HepG2 (cell line): Measurements from ENCODE around the gene KCNA4.

Experiments
- CEBPB ChIP-seq: IDR thresholded peaks from 2 replicates; pipeline ENCODE4 v1.6.1; 2011; ENCODE audit warnings: low read depth, low read length, improper control_type of control experiment, borderline replicate concordance
- CHD4 ChIP-seq: fragments of 200-600 bp; sonication (generic); IDR thresholded peaks from 2 replicates; pipeline ENCODE4 v1.7.0; 2017; ENCODE audit warnings: mild to moderate bottlenecking, low read length, borderline replicate concordance
- JUN ChIP-seq: sonication (generic); formaldehyde crosslinking; IDR thresholded peaks from 2 replicates; pipeline ENCODE4 v1.4.0; 2020; ENCODE audit warnings: mild to moderate bottlenecking, missing genetic modification reagents
- JUND ChIP-seq: sonication (generic); formaldehyde crosslinking; IDR thresholded peaks from 2 replicates; pipeline ENCODE4 v1.8.0; 2022; ENCODE audit warnings: mild to moderate bottlenecking, missing genetic modification reagents
- KDM1A ChIP-seq: IDR thresholded peaks from 2 replicates; pipeline ENCODE4 v1.6.1; 2016; ENCODE audit warnings: missing compliant biosample characterization
- MAX ChIP-seq: IDR thresholded peaks from 2 replicates; pipeline ENCODE4 v1.6.1; 2012; ENCODE audit warnings: inconsistent platforms

- TF ChIP-seq JUN (no peak), KDM1A (CRISPR knock-in tag) (no peak), CHD4 (no peak), CEBPB (no peak), JUND (CRISPR knock-in tag) (no peak), MAX (no peak)
Observed at GRCh38 chr11:30006876-30007275, 10.0 kb downstream of the KCNA4 start.
